NCI-H2171 (cell line): Measurements from ENCODE around the gene BTBD19.
A peak's percentile ranks its signal among the peaks of the same experiment; 100 is the strongest.
"Not testable (repeated sequence)": the region's sequence is repeated elsewhere in the genome, so short reads cannot be mapped to it uniquely, and the experiment has no call there.

Source experiments
- DNase-seq: peaks from one replicate; lab custom pipeline; 2025; lab: John Stamatoyannopoulos, UW

Gene BTBD19

GRCh38 chr1:44808938-44809917 is 905 bp downstream of the BTBD19 start:
- DNase-seq, result no peak

GRCh38 chr1:44810101-44810761 is 1.9 kb downstream of the BTBD19 start:
- DNase-seq, result no peak

GRCh38 chr1:44810762-44811105 is 2.4 kb downstream of the BTBD19 start:
- not testable (repeated sequence) for DNase-seq

GRCh38 chr1:44811234-44811633 is 2.9 kb downstream of the BTBD19 start:
- DNase-seq, result no peak

DNA sequence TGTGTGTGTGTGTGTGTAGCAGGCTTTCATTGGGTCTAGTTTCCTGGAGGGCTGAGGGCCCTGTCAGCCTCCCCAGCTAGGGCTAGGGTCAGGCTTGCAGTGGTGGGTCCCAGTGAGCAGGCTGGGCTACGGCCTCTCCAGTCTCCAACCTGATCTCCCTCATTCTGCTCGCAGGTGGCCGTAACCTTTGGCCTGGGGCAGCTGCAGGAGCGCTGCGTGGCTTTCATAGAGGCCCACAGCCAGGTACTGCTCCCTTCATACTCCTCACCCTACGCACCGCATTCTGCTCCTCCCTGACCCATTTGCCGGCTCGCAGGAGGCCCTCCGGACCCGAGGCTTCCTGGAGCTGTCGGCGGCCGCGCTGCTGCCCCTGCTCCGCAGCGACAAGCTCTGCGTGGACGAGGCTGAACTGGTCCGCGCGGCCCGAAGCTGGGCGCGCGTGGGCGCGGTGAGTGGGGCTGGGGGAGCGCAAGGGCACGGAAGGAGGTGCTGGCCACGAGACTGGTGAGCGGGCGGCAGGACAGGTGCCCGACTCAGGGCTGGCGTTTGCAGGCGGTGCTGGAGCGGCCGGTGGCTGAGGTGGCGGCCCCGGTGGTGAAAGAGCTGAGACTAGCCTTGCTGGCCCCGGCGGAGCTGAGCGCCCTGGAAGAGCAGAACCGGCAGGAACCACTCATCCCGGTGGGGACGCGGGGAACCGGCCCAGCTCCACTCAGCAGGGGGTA is 4.7 kb downstream of the BTBD19 start:
- no peak for DNase-seq

GRCh38 chr1:44815926-44816325 is 7.6 kb downstream of the BTBD19 start:
- not testable (repeated sequence) for DNase-seq

DNA sequence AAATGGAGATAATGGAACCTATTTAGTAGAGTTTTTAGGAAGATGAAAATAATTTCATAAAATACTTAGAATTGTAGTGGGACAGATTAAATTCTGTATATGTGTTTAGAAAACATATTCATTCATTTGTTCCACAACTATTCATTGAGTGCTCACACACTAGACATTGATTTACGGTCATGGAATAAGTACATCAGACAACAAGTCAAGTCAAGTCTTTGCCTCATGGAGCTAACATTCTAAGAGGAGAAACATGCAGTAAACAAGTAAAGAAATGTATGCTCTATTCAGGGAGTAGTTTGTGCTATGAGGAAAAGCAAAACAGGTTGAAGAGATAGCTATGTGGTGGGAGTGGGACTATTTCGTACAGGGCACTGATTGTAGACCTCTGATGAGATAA is 9.0 kb downstream of the BTBD19 start:
- DNase-seq, result no peak

GRCh38 chr1:44817771-44818495 is 9.6 kb downstream of the BTBD19 start:
- DNase-seq, result no peak

DNA sequence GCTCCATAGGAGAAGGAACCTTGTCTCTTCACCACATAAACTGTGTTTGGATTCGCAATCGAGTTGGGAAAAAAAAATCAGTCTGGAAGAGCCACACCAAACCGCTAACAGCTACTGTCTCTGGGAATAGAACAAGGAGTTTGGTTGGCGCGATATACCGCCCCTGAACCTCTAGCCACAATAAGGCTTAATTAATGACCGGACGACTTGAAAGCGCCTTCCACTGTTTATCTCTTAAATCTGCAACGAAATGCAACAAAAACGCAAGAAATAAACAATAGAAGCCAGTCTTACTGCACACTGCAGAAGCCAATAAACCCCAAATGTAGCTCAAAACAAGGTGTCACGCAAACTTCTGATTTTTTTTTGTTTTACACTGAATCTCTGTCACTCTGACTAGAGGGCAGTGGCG is 10.9 kb downstream of the BTBD19 start:
- no peak for DNase-seq

GRCh38 chr1:44819608-44820327 is 11.4 kb downstream of the BTBD19 start:
- DNase-seq, result peak; percentile 57

DNA sequence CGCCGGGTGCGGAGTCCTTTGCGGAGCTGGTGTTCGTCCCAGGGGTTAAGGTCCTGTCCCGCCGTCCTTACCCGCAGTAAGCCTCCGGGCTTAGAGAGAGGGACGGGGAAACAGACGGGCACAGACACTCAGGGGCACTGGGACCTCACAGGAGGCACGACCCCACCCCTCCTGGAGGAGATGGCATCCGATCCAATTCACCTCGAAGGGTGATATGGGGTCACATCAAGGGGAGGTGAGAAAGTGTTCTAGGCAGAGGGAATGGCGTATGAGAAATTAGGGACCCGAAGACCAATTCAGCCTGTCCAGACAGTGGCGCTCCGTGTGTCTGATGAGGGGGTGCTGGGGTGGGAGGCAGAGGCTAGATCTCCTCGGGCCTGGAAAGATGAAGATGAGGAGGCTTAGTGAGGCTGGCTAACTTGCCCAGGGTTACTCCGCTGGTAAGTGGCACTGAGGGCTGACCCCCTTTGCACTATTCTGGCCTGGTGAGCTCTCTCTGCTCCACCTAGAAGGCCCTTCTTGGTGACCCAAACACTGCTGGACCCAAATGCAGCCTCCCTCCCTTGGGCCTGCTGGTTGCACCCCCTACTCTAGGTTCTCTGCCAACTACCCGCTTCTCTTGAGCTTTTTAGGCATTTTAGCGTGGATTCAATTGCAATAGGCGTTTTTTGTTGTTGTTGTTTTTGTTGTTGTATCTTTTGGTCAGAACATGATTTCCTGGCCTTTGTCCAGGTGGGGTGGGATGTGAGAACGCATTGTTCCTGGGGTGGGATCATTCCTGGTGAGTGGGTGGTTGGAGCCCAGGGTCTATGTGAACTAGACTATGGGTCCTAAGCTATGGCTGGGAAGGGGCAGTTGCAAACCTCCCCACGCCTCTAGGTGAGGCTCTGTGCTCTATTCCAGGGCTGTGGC is 12.3 kb downstream of the BTBD19 start:
- no peak for DNase-seq

DNA sequence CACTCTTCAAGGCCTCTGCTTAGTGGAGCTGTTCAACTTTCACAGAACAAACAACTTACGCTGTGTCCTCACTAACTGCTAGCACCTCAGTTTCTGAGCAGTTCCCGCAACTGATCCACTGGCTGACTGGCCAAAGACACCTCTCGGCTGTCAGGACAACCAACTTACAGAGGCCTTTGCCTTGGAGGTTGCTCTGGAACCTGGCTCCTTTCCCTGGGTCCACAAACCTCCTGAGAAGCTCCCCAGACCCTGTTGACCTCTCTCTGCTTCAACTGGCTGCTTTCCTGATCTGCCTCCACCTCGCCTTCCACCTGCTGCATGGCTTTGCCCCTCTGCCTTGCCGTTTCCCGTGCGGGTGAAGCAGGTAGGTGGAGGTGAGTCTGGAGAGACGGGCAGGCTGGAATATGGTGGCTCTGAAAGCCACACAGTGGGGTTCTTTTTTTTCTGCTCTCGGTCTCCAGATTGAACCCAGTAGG is 13.0 kb downstream of the BTBD19 start:
- DNase-seq, result no peak

DNA sequence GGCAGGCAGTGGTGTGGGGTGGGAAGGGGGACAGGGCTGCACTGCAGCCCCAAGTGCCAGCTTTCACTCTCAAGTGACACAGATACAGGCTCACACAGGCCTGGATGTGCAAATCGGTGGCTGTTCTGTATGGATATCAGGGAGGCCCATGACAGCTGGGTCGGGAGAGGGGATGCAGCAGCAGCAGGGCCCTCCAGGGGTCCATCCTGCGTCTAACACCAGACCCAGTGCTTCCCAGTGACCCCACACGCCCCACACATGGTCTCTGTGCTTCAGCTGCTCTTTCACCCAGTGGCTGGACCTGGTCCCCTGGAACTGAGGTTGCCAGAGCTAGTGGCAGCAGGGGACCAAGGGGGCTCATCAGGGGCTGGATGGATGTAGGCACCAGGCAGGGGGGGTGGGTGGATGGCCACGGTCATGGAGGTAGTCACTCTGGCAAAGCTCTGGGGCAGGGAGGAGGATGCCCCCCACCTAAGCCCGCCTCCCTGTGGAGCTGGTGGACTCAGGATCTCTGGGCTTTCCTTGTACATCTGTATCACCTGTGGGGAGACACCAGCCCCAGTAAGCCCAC is 13.9 kb downstream of the BTBD19 start:
- DNase-seq, result no peak

DNA sequence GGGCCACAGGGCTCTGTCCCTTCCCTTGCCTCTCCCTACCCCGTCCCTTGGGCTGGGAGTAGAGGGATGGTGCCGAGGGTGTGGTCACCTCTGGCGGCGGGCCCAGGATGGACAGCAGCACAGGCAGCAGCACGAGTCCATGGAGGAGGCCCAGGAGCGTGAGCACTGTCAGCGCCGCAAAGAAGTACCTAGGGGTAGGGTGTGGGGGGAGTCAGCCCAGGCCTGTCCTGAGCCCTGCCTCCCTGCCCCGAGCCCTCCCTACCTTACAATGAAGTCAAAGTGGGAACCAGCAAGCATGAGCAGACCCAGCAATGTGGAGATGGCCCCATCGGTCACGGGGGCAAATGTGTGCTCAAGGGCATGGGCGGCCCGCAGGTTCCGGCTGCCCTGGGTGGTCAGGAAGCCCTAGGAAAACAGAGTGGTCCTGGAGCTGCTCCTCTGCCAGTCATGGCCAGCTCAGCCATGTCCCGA is 14.7 kb downstream of the BTBD19 start:
- DNase-seq, result no peak

- not testable (repeated sequence) for DNase-seq
Observed at GRCh38 chr1:44824392-44824791, 16.1 kb downstream of the BTBD19 start.

DNA sequence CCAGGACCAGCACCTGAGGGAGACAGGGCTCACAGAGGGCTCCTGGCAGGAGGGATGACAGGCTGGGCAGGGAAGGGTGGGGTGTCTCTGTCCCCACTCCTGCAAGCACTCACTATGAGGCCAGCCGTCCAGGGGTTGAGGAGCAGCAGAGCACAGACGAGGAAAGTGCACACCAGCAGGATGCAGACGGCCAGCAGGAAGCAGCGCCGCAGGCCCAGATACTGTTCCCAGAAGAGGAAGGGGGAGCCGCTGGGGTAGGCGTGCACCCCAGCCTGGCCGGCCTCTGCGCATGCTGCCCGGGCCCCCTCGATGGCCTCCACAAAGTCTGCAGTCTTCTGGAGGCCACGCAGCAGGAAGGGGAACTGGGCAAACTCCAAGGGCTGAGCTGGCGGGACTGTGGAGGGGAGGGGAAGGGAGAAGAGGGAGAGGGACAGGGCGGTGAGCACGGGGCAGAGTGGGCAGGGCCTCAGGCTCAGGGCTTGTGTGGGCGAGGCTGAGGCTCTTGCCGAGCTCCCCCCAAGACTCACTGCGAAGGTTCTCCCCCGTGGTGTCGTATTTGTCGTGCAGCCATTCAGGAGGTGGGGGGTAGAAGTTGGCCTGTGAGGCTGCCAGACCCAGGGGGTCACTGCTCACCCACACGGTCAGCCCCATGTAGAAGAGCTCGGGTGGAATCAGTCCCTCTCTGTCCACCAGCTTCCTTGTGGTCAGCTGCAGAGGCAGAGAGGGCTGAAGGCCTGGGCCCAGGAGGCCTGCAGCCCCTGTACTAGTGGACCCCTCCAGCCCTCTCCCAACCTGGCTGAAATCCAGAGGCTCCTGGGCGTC is 18.3 kb downstream of the BTBD19 start:
- DNase-seq, result no peak

- no peak for DNase-seq
Observed at GRCh38 chr1:44827197-44828002, 19.1 kb downstream of the BTBD19 start.
